ENCODE measurements around the gene JOSD1. TPM values are rescaled to one million over a fixed set of nuclear protein-coding genes. Genes with fewer than 3 reads are reported as not detected.
A peak's percentile ranks its signal among the peaks of the same experiment; 100 is the strongest.

JOSD1 gene
- total and polyA plus RNA-seq, 10 of the 15 experiments (the other 5 are each of a cell fraction or from before 2014, with no cell fraction given) = 6.2 to 54.6 (median 40.5) TPM

DNA sequence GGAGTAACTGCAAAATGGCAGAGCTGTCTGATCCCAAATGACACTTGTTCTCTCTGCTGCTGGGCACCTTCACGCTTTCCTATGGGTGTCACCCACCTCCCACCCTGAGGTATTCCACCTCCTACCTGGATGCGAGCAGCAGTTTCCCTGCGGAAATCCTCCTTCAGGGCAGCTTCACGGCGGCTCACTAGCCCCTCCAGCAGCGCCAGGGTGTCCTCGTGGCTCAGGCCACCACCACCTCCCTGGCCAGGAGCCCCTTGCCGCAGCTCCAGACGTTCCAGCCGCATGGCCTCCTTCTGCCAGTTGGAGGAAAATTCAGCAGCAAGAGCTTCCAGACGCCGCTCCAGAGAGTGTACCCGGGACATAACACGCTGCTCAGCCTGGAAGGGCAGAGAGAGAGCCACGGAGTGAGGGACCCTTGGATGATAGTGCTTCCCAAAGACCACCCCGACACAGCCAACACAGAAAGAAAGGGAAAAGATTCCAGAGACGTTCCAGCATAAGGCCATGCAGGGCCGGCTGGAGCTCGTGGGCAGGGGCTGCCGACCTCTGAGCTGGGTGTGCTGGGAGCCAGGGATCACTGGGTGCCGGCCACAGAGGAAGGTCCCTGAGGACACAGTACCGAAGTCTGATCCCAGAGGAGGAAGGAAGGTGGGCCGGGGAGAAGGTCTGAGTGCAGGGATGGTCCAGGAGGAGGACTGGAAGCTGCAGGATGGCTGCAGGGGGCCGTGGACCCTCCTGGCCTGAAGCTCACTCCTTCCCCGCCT, 41.6 kb upstream of the JOSD1 start:
- TSS peak; percentile 29 for BruUV-seq (replicated peaks)
- ATAC-seq (no peak), FAIRE-seq (no peak), DNase-seq (ENCODE audit: low read depth, low spot score) (no peak)
- H3K4me2 ChIP-seq (ENCODE audit: control insufficient read depth, insufficient read depth) = no peak overlapping the region
- TF ChIP-seq POU2F2 (IDR thresholded peaks at IDR 0.05; ENCODE audit: borderline replicate concordance, low read depth, low read length) = no peak
- TF ChIP-seq SMAD5 (IDR thresholded peaks at IDR 0.05; ENCODE audit: low read depth) = no peak
- TF ChIP-seq, protein P1, sequence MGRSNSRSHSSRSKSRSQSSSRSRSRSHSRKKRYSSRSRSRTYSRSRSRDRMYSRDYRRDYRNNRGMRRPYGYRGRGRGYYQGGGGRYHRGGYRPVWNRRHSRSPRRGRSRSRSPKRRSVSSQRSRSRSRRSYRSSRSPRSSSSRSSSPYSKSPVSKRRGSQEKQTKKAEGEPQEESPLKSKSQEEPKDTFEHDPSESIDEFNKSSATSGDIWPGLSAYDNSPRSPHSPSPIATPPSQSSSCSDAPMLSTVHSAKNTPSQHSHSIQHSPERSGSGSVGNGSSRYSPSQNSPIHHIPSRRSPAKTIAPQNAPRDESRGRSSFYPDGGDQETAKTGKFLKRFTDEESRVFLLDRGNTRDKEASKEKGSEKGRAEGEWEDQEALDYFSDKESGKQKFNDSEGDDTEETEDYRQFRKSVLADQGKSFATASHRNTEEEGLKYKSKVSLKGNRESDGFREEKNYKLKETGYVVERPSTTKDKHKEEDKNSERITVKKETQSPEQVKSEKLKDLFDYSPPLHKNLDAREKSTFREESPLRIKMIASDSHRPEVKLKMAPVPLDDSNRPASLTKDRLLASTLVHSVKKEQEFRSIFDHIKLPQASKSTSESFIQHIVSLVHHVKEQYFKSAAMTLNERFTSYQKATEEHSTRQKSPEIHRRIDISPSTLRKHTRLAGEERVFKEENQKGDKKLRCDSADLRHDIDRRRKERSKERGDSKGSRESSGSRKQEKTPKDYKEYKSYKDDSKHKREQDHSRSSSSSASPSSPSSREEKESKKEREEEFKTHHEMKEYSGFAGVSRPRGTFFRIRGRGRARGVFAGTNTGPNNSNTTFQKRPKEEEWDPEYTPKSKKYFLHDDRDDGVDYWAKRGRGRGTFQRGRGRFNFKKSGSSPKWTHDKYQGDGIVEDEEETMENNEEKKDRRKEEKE (IDR thresholded peaks at IDR 0.05) = no peak
- TF ChIP-seq PML (IDR thresholded peaks at IDR 0.05; ENCODE audit: low read length) = 0 out of 2 replicates have a peak, but pooled peaks have one; percentile 21
- no peak for TF ChIP-seq HDGF (IDR thresholded peaks at IDR 0.05)
- peak; percentile 11; the same call in 1 of the 2 replicates for TF ChIP-seq POLR2AphosphoS5 (IDR thresholded peaks at IDR 0.05; ENCODE audit: low read length)
- TF ChIP-seq ZNF24 (IDR thresholded peaks at IDR 0.05) = no peak
- peak; percentile 57 for TF ChIP-seq POLR2A (IDR thresholded peaks at IDR 0.05; ENCODE audit: low read depth, low read length)
- TF ChIP-seq, protein P2, sequence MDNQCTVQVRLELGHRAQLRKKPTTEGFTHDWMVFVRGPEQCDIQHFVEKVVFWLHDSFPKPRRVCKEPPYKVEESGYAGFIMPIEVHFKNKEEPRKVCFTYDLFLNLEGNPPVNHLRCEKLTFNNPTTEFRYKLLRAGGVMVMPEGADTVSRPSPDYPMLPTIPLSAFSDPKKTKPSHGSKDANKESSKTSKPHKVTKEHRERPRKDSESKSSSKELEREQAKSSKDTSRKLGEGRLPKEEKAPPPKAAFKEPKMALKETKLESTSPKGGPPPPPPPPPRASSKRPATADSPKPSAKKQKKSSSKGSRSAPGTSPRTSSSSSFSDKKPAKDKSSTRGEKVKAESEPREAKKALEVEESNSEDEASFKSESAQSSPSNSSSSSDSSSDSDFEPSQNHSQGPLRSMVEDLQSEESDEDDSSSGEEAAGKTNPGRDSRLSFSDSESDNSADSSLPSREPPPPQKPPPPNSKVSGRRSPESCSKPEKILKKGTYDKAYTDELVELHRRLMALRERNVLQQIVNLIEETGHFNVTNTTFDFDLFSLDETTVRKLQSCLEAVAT (IDR thresholded peaks at IDR 0.05) = no peak
- TF ChIP-seq KLF5 (IDR thresholded peaks at IDR 0.05; ENCODE audit: partially characterized antibody) = no peak
- WGBS (ENCODE audit: insufficient coverage, insufficient replicate concordance, low lambda C conversion rate, missing lambda C conversion rate) = 93% methylated on average over 25 of the region's 25 CpGs
- peaks cover 37 to 60% of the 10 kb centered on the region in 2 experiments for H3K36me3 ChIP-seq (ENCODE audit: control insufficient read depth in 2 of 2, insufficient read depth in 2 of 2, low read length in 1 of 2)
- in situ Hi-C loops (cut with MboI) (no loop called here), intact Hi-C loops (cut with micrococcal nuclease; ENCODE audit: unreplicated experiment) (no loop called here)
- no peak overlapping the region for H3K9ac ChIP-seq (ENCODE audit: control insufficient read depth, insufficient read depth, low read length)
- no peak overlapping the region for H3K27ac ChIP-seq (ENCODE audit: control insufficient read depth, insufficient read depth)
- H3K79me2 ChIP-seq (ENCODE audit: control insufficient read depth, insufficient read depth, low read length) = no peaks in the 10 kb centered on the region
- H4K20me1 ChIP-seq (ENCODE audit: control insufficient read depth, insufficient read depth) = no peaks in the 10 kb centered on the region
- RAD21 ChIA-PET (ENCODE audit: unreplicated experiment) = no interaction called here
- no peaks in the 10 kb centered on the region for H3K4me1 ChIP-seq (ENCODE audit: control insufficient read depth, insufficient read depth, low read length)
- CTCF ChIA-PET = interaction anchor here (0.7 kb wide), 1 partner anchor 23 kb away, joined by 3 read pairs; no protein-coding TSS in a partner anchor
- SMC1A ChIA-PET (ENCODE audit: uncharacterized antibody, unreplicated experiment) = no interaction called here
- H3K27me3 ChIP-seq (replicated peaks in 1 of 2; ENCODE audit: control insufficient read depth in 2 of 2, insufficient read depth in 2 of 2, low read length in 1 of 2) = no peaks in the 10 kb centered on the region
- H2AFZ ChIP-seq (ENCODE audit: control insufficient read depth, low read depth, low read length) = no peak overlapping the region
- H3K9me3 ChIP-seq (replicated peaks; ENCODE audit: control insufficient read depth, insufficient read depth, low read length) = no peaks in the 10 kb centered on the region
- POLR2A ChIA-PET = interaction anchor here (1.1 kb wide), 1 partner anchor 16 kb away, joined by 5 read pairs; no protein-coding TSS in a partner anchor
- H3K4me3 ChIP-seq = no peak overlapping the region
